ENCODE results near the gene SMIM21.

DNA sequence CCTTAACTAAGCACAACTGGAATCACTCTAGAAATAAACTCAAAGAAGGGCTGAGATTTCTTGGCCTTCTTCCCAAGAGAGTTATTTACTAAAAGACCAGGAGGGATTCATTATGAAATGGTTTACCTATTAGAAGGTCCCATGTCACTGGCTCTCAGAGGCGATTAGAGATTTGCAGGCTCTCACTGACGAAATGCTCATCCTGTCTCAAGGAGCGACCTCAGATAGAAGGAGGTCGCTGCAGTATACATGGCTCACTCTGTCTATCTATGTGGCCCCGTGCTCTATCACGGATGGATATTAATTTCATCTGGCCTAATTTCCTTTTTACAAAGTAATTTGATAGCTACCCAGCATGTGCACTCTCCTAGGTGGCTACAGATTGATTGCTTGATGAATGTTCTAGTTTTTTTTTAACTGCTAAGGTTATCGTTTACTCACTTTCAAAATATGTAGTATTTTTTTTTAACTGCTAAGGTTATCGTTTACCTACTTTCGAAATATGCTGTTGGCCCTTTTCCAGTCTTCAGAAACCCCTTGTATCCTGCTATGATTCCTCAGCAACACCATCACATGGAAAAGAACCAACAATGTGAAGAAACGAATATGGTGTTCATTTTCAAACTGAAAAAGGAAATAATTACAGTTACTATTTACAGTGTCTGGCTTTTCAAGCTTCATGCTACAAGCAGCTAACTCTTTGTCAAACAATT lies 9.1 kb downstream of the SMIM21 start:
- TF ChIP-seq GATA2 (IDR thresholded peaks at IDR 0.05; ENCODE audit: low read depth, low read length) (no peak), GATA3 (IDR thresholded peaks at IDR 0.05; ENCODE audit: low read depth, low read length) (no peak)

Measured in SH-SY5Y (cell line).